ENCODE measurements around the gene GJB6.

DNA sequence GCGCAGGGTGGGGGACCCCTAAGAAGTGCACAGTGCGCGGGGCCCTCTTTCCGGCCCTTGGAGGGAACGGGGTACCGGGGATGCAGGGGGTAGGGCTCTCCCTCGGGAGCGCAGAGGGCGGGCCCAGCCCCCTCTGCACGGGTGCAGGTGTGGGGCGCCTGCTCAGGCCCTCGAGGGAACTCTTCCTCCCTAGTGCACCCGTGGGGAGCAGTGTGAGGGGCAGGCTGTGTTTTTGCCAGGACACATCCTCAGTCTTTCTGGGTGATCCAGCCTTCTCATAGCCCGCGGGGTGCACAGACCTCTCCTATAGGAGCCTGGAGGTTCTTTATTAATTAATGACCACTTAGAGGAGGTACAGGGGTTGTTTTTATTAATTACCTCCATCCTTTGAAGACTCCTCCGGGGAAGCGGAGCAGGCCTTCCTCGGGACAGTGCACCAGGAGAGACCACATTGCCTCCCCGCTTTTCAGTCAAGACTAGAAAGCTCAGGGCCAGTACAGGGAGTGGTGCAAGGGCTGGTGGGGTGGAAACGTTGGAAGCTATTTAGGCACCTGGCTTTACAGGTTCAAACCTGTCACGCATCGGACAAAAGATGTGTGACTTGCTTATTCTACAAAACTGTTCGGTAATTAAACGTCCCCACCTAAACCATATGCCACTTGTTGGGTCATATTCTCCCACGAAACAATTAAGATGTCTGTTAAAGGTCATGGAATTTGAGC is 598 bp upstream of the GJB6 start:
- TF ChIP-seq, protein P1, sequence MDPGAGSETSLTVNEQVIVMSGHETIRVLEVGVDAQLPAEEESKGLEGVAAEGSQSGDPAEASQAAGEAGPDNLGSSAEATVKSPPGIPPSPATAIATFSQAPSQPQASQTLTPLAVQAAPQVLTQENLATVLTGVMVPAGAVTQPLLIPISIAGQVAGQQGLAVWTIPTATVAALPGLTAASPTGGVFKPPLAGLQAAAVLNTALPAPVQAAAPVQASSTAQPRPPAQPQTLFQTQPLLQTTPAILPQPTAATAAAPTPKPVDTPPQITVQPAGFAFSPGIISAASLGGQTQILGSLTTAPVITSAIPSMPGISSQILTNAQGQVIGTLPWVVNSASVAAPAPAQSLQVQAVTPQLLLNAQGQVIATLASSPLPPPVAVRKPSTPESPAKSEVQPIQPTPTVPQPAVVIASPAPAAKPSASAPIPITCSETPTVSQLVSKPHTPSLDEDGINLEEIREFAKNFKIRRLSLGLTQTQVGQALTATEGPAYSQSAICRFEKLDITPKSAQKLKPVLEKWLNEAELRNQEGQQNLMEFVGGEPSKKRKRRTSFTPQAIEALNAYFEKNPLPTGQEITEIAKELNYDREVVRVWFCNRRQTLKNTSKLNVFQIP (CRISPR knock-in tag; IDR thresholded peaks at IDR 0.05; ENCODE audit: borderline replicate concordance, low read depth): no peak
- TF ChIP-seq ZNF565 (CRISPR knock-in tag; conservative IDR thresholded peaks at IDR 0.05; ENCODE audit: low read depth) (no peak), ZFP30 (CRISPR knock-in tag; IDR thresholded peaks at IDR 0.05) (no peak), ZNF70 (CRISPR knock-in tag; IDR thresholded peaks at IDR 0.05) (no peak), ISL1 (CRISPR knock-in tag; IDR thresholded peaks at IDR 0.05) (no peak), ARNTL (CRISPR knock-in tag; IDR thresholded peaks at IDR 0.05; ENCODE audit: borderline replicate concordance, low read depth) (no peak), TOX (CRISPR knock-in tag; IDR thresholded peaks at IDR 0.05; ENCODE audit: borderline replicate concordance) (no peak), ESRRG (CRISPR knock-in tag; IDR thresholded peaks at IDR 0.05) (no peak), PPARA (CRISPR knock-in tag; IDR thresholded peaks at IDR 0.05; ENCODE audit: borderline replicate concordance) (no peak), ZNF8 (CRISPR knock-in tag; IDR thresholded peaks at IDR 0.05) (no peak)
- TF ChIP-seq, protein P2, sequence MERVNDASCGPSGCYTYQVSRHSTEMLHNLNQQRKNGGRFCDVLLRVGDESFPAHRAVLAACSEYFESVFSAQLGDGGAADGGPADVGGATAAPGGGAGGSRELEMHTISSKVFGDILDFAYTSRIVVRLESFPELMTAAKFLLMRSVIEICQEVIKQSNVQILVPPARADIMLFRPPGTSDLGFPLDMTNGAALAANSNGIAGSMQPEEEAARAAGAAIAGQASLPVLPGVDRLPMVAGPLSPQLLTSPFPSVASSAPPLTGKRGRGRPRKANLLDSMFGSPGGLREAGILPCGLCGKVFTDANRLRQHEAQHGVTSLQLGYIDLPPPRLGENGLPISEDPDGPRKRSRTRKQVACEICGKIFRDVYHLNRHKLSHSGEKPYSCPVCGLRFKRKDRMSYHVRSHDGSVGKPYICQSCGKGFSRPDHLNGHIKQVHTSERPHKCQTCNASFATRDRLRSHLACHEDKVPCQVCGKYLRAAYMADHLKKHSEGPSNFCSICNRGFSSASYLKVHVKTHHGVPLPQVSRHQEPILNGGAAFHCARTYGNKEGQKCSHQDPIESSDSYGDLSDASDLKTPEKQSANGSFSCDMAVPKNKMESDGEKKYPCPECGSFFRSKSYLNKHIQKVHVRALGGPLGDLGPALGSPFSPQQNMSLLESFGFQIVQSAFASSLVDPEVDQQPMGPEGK (CRISPR knock-in tag; IDR thresholded peaks at IDR 0.05; ENCODE audit: borderline replicate concordance): no peak
- TF ChIP-seq, protein P3, sequence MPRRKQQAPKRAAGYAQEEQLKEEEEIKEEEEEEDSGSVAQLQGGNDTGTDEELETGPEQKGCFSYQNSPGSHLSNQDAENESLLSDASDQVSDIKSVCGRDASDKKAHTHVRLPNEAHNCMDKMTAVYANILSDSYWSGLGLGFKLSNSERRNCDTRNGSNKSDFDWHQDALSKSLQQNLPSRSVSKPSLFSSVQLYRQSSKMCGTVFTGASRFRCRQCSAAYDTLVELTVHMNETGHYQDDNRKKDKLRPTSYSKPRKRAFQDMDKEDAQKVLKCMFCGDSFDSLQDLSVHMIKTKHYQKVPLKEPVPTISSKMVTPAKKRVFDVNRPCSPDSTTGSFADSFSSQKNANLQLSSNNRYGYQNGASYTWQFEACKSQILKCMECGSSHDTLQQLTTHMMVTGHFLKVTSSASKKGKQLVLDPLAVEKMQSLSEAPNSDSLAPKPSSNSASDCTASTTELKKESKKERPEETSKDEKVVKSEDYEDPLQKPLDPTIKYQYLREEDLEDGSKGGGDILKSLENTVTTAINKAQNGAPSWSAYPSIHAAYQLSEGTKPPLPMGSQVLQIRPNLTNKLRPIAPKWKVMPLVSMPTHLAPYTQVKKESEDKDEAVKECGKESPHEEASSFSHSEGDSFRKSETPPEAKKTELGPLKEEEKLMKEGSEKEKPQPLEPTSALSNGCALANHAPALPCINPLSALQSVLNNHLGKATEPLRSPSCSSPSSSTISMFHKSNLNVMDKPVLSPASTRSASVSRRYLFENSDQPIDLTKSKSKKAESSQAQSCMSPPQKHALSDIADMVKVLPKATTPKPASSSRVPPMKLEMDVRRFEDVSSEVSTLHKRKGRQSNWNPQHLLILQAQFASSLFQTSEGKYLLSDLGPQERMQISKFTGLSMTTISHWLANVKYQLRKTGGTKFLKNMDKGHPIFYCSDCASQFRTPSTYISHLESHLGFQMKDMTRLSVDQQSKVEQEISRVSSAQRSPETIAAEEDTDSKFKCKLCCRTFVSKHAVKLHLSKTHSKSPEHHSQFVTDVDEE (CRISPR knock-in tag; IDR thresholded peaks at IDR 0.05): no peak

Measured in SK-N-SH treated with all-trans-retinoic acid at 6 μM for 48 hours (cell line).